NCI-H226 (cell line): ENCODE data around the gene OSCAR.

Experiments used
- DNase-seq: peaks from one replicate; pipeline ENCODE4 v3.0.0-alpha.2; 2015

Gene OSCAR

GRCh38 chr19:54100561-54100960 lies at the start of gene OSCAR:
OSCAR (minus strand) TSS chr19:54100803; CDS start chr19:54100792, 11 bp downstream.
- DNase-seq: no peak

- DNase-seq: no peak
These were observed 48.6 kb upstream of the OSCAR start for GRCh38 chr19:54149021-54149812.

- no peak for DNase-seq
These were observed 47.6 kb upstream of the OSCAR start for GRCh38 chr19:54148158-54148557.

- no peak for DNase-seq
These were observed 47.1 kb upstream of the OSCAR start for GRCh38 chr19:54147676-54148075.

- DNase-seq: no peak
These were observed 45.0 kb upstream of the OSCAR start for GRCh38 chr19:54145541-54146158.

- no peak for DNase-seq
These were observed 41.7 kb upstream of the OSCAR start for GRCh38 chr19:54142166-54142780.

- DNase-seq: no peak
These were observed 40.8 kb upstream of the OSCAR start for GRCh38 chr19:54141356-54141755.

- no peak for DNase-seq
These were observed 38.1 kb upstream of the OSCAR start for GRCh38 chr19:54138489-54139256.

- no peak for DNase-seq
These were observed 37.3 kb upstream of the OSCAR start, which contains the start of gene CNOT3 for GRCh38 chr19:54137699-54138488. CNOT3 (plus strand) TSS chr19:54137762; CDS start chr19:54142979, 5,217 bp downstream.

- DNase-seq: peak; percentile 100
These were observed 36.5 kb upstream of the OSCAR start for GRCh38 chr19:54136864-54137698.

GRCh38 chr19:54136086-54136863 lies 35.7 kb upstream of the OSCAR start:
- DNase-seq: no peak

- no peak for DNase-seq
These were observed 33.5 kb upstream of the OSCAR start for GRCh38 chr19:54133957-54134590.

- DNase-seq: no peak
These were observed 32.8 kb upstream of the OSCAR start for GRCh38 chr19:54133312-54133956.

- DNase-seq: no peak
These were observed 29.0 kb upstream of the OSCAR start for GRCh38 chr19:54129617-54129996.

- no peak for DNase-seq
These were observed 28.4 kb upstream of the OSCAR start for GRCh38 chr19:54128796-54129616.

- no peak for DNase-seq
These were observed 27.8 kb upstream of the OSCAR start for GRCh38 chr19:54128441-54128725.

GRCh38 chr19:54127688-54128440 lies 27.3 kb upstream of the OSCAR start:
- no peak for DNase-seq

- DNase-seq: no peak
These were observed 25.1 kb upstream of the OSCAR start for GRCh38 chr19:54125713-54126112.
